Activated naive CD4-positive, alpha-beta T cell treated with Interleukin-2 at 50 U/mL for 16 hours (primary cell): ENCODE measurements around the gene LOC128125822.
A peak's percentile ranks its signal among the peaks of the same experiment; 100 is the strongest.
"Not testable (repeated sequence)": the region's sequence is repeated elsewhere in the genome, so short reads cannot be mapped to it uniquely, and the experiment has no call there.

ENCODE experiments used
- DNase-seq: peaks from one replicate; pipeline ENCODE4 v3.0.0-alpha.2; 2020

LOC128125822 gene

DNA sequence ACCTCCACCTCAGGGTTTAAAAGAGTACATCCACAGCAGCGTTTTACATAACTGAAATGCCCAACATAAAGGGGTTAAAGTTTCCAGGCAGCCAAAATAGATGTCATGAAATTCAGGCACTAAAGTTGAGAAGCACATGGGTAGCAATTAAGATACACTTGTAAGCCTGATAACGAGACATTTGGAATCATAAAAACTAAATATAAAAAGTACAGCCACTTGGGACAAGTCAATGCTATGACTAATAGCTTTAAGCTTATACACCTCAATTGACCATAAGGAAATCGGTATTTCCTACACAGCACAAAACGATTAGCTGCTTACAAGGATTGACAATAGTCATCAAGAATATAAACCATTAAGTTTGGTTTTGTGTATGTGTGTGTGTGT is 11.8 kb downstream of the LOC128125822 start:
- DNase-seq: no peak

- DNase-seq: no peak
Measured at GRCh38 chr6:63584566-63584965, 12.3 kb downstream of the LOC128125822 start.

DNA sequence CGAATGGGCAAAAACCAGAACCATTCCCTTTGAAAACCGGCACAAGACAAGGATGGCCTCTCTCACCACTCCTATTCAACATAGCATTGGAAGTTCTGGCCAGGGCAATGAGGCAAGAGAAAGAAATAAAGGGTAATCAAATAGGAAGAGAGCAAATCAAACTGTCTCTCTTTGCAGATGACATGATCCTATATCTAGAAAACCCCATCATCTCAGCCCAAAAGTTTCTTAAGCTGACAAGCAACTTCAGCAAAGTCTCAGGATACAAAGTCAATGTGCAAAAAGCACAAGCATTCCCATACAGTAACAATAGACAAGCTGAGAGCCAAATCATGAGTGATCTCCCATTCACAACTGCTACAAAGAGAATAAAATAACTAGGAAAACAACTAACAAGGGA is 13.4 kb downstream of the LOC128125822 start:
- DNase-seq: not testable (repeated sequence)

DNA sequence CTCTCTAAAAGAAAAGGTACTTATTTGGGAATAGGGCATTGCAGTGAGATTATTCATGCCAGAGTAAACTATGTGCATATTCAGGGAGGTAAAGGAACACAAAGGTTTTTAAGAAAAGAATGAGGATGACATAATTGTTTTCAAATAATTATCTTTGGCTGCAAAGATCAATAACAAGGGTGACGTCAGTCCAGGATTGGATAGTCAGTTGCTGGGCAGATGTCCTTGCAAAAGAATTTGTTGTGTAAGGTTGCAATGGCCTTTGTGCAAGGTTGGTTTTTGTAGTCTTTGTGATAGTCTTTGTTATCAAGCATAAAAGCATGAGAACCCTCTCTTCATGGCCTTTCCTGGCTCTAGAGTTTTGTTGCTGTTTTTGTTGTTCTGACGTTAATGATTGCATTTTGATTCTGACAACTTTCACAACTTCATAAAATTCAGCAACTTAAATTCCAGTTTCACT is 17.7 kb downstream of the LOC128125822 start:
- DNase-seq: no peak

GRCh38 chr6:63592886-63593285 is 20.6 kb downstream of the LOC128125822 start:
- DNase-seq: no peak

- DNase-seq: no peak
Measured at GRCh38 chr6:63597141-63598048, 25.1 kb downstream of the LOC128125822 start.

- DNase-seq: peak; percentile 76
Measured at GRCh38 chr6:63598049-63599036, 26.1 kb downstream of the LOC128125822 start.

DNA sequence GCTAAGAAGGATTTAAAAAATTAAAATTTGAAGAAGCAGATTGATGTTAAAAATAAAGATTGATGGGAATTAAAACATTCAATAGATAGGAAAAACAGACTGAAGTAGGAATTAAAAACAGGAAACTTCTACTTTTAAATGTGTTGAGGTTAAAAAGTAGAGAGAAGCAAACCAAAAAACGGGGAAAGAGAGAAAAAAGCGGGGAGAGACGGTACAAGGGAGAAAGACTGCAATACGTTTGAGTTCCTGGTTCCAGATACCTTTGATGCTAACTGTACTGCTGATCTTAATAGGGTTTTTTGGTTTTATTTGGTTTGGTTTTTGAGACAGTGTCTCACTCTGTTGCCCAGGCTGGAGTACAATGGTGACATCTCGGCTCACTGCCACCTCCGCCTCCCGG is 27.0 kb downstream of the LOC128125822 start:
- no peak for DNase-seq

DNA sequence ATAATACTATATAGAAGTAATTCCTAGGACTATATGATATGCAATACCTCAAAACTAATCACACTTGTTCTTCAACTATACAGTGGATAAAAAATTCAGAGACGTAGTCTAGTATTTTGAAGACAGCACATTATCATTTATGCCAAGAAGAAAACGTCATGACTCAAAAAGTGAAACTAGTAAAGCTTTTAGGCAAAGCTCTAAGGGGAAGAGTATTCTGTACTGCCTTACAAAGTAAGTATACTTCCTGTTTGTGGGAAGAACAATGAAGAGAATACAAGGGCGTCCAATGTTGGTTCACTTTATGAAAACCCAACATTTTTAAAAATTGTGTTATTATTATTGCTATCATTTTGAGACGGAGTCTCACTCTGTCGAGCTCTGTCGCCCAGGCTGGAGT is 27.9 kb downstream of the LOC128125822 start:
- no peak for DNase-seq

DNA sequence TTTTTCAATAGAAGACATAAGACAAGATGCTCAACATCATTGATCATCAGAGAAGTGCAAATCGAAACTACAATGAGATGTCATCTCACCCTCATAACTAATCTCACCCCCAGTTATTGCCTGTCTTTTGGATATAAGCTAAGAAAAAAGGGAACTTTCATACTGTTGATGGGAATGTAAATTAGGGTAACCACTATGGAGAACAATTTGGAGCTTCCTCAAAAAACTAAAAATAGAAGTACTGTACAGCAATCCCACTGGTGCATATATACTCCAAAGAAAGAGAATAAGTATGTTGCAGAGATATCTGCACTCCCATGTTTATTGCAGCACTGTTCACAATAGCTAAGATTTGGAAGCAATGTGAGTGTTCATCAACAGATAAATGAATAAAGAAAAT is 37.0 kb downstream of the LOC128125822 start:
- no peak for DNase-seq

DNA sequence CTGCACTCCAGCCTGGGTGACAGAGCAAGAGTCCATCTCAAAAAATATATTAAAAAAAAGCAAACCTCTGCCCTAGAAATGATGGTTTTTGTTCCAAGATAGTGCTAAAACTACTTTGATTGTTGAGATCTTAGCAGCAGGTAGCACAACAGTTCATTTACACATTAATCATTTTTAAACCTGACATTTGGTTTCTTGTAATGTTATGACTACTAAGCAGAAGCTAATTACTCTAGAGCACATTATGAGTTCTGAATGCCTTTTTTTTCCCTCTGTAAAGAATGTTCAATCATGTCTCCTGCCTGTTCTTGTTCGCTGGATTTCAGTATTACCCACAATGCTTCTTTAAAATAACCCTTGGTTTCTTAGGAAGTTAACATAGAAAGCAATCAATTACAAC is 38.7 kb downstream of the LOC128125822 start:
- no peak for DNase-seq

GRCh38 chr6:63611560-63611959 is 39.3 kb downstream of the LOC128125822 start:
- DNase-seq: no peak

DNA sequence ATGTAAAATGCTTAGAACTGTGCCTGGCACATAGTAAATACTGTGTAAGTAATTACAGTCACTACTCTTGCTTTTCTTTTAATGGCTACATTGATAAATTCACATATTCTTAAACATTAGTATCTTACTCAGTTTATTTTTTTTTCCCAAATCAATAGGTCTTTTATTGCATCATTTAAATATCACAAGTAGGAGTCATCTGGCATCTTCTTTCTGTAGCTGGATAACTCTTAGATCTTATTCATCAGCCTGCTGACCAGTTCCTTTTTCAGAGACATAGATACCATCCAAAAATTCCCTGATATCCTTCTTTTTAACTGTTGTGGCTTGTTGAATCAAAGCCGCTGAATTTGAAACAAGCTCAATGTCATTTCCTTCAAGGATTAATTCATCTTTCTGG is 43.3 kb downstream of the LOC128125822 start:
- no peak for DNase-seq
